OCI-LY1 (cell line): ENCODE results near the gene CLECL1.

Experiments
- H2AFZ ChIP-seq: fragments of 200-600 bp; sonication (generic), shearing (Covaris generic); 2 replicates; pipeline ENCODE4 v1.6.0; 2014; ENCODE audit warnings: antibody characterized with exemption, mild to moderate bottlenecking, low read length
- H3F3A ChIP-seq: fragments of 200-600 bp; sonication (generic), shearing (Covaris generic); 2 replicates; pipeline ENCODE4 v1.6.0; 2014; ENCODE audit warnings: mild to moderate bottlenecking, antibody characterized with exemption, low read length, moderate library complexity; ENCODE audit not compliant: insufficient read depth
- H3K27ac ChIP-seq: fragments of 200-600 bp; sonication (generic); 2 replicates; pipeline ENCODE4 v1.5.1; 2014; ENCODE audit warnings: low read length, mixed run types, mild to moderate bottlenecking, low read depth; ENCODE audit not compliant: poor library complexity, severe bottlenecking
- H3K27me3 ChIP-seq: fragments of 200-600 bp; sonication (generic); 2 replicates; pipeline ENCODE4 v1.6.0; 2014; ENCODE audit warnings: antibody characterized with exemption, mild to moderate bottlenecking, low read length, moderate library complexity; ENCODE audit not compliant: insufficient read depth
- H3K36me3 ChIP-seq: fragments of 200-600 bp; sonication (generic); 2 replicates; pipeline ENCODE4 v1.6.1; 2014; ENCODE audit warnings: mild to moderate bottlenecking, antibody characterized with exemption, low read length, moderate library complexity, mixed read lengths; ENCODE audit not compliant: insufficient read depth
- H3K4me1 ChIP-seq: fragments of 200-600 bp; sonication (generic); 2 replicates; pipeline ENCODE4 v1.5.1; 2014; ENCODE audit warnings: mild to moderate bottlenecking, low read length, moderate library complexity; ENCODE audit not compliant: insufficient read depth, severe bottlenecking
- H3K4me2 ChIP-seq: fragments of 200-600 bp; sonication (generic), shearing (Covaris generic); 2 replicates; pipeline ENCODE4 v1.6.1; 2014; ENCODE audit warnings: low read length
- H3K4me3 ChIP-seq: fragments of 200-600 bp; sonication (generic); 2 replicates; pipeline ENCODE4 v1.5.1; 2014; ENCODE audit warnings: low read length, low read depth, mild to moderate bottlenecking, mixed read lengths; ENCODE audit not compliant: poor library complexity, severe bottlenecking
- H3K79me2 ChIP-seq: fragments of 200-600 bp; shearing (Covaris generic); 2 replicates; pipeline ENCODE4 v1.6.1; 2016; ENCODE audit warnings: mixed run types, low read length, mixed read lengths; ENCODE audit not compliant: insufficient read depth
- H3K9ac ChIP-seq: fragments of 200-600 bp; sonication (generic), shearing (Covaris generic); 2 replicates; pipeline ENCODE4 v1.6.1; 2014; ENCODE audit warnings: mild to moderate bottlenecking, low read length, mixed read lengths
- H3K9me2 ChIP-seq: fragments of 200-600 bp; sonication (generic), shearing (Covaris generic); 2 replicates; pipeline ENCODE4 v1.6.1; 2014; ENCODE audit warnings: low read depth, mild to moderate bottlenecking, low read length, mixed read lengths
- H3K9me3 ChIP-seq: fragments of 200-600 bp; shearing (Covaris generic); 2 replicates; pipeline ENCODE4 v1.6.1; 2014; ENCODE audit warnings: low read length, mixed read lengths
- H4K20me1 ChIP-seq: fragments of 200-600 bp; sonication (generic), shearing (Covaris generic); 2 replicates; pipeline ENCODE4 v1.6.0; 2016; ENCODE audit warnings: mild to moderate bottlenecking, low read length; ENCODE audit not compliant: insufficient read depth
- CTCF ChIP-seq: fragments of 200-600 bp; sonication (generic), shearing (Covaris generic); IDR thresholded peaks from 2 replicates; pipeline ENCODE4 v1.5.1; 2017; ENCODE audit warnings: mild to moderate bottlenecking, antibody characterized with exemption, low read length, moderate library complexity, mixed read lengths
- EZH2 ChIP-seq: fragments of 200-600 bp; sonication (generic), shearing (Covaris generic); IDR thresholded peaks from 2 replicates; pipeline ENCODE4 v1.8.0; 2017; ENCODE audit warnings: borderline replicate concordance, mixed run types, mild to moderate bottlenecking, antibody characterized with exemption, low read length, moderate library complexity, mixed read lengths

CLECL1 gene

GRCh38 chr12:9727813-9728212 is 5.1 kb downstream of the CLECL1 start:
- H3K4me3 ChIP-seq, result no peak overlapping the region
- no peaks in the 10 kb centered on the region for H3K9me3 ChIP-seq
- H3K27ac ChIP-seq, result no peak overlapping the region
- peaks cover 8% of the 10 kb centered on the region for H3K36me3 ChIP-seq
- H2AFZ ChIP-seq, result no peak overlapping the region
- H3K79me2 ChIP-seq, result peaks cover 74% of the 10 kb centered on the region
- no peaks in the 10 kb centered on the region for H4K20me1 ChIP-seq
- peaks cover 4% of the 10 kb centered on the region; the same call in 1 of the 2 replicates for H3F3A ChIP-seq
- no peaks in the 10 kb centered on the region for H3K27me3 ChIP-seq
- H3K9me2 ChIP-seq, result no peaks in the 10 kb centered on the region
- no peak overlapping the region for H3K4me2 ChIP-seq
- TF ChIP-seq CTCF (no peak), EZH2 (no peak)
- peaks cover 61% of the 10 kb centered on the region for H3K4me1 ChIP-seq
- no peak overlapping the region for H3K9ac ChIP-seq

- peaks cover 50% of the 10 kb centered on the region for H3K79me2 ChIP-seq
Observed at GRCh38 chr12:9725213-9725870, 7.6 kb downstream of the CLECL1 start.

GRCh38 chr12:9724023-9724422 is 8.9 kb downstream of the CLECL1 start:
- Histone ChIP-seq H3K27me3 (no peaks in the 10 kb centered on the region), H3K36me3 (peaks cover 37% of the 10 kb centered on the region), H3K27ac (no peak overlapping the region), H3K9me2 (no peaks in the 10 kb centered on the region), H3K79me2 (peaks cover 37% of the 10 kb centered on the region), H3K4me3 (no peak overlapping the region), H3K9ac (no peak overlapping the region), H3F3A (no peaks in the 10 kb centered on the region; the same call in 1 of the 2 replicates), H3K9me3 (no peaks in the 10 kb centered on the region), H3K4me2 (no peak overlapping the region), H4K20me1 (no peaks in the 10 kb centered on the region), H2AFZ (no peak overlapping the region), H3K4me1 (peaks cover 46% of the 10 kb centered on the region)
- no peak for TF ChIP-seq CTCF

More at GRCh38 chr12:9725213-9725870, 7.6 kb downstream of the CLECL1 start:
- H3K27ac ChIP-seq, result no peak overlapping the region
- H4K20me1 ChIP-seq, result no peaks in the 10 kb centered on the region
- no peaks in the 10 kb centered on the region for H3K27me3 ChIP-seq
- H3K4me1 ChIP-seq, result peaks cover 60% of the 10 kb centered on the region
- H2AFZ ChIP-seq, result no peak overlapping the region
- peaks cover 30% of the 10 kb centered on the region for H3K36me3 ChIP-seq
- H3K4me2 ChIP-seq, result no peak overlapping the region
- no peak overlapping the region for H3K4me3 ChIP-seq
- no peak overlapping the region for H3K9ac ChIP-seq
- no peaks in the 10 kb centered on the region for H3K9me2 ChIP-seq
- no peaks in the 10 kb centered on the region for H3K9me3 ChIP-seq
- H3F3A ChIP-seq, result peaks cover 4% of the 10 kb centered on the region; the same call in 1 of the 2 replicates
- TF ChIP-seq CTCF, result no peak
- TF ChIP-seq EZH2, result no peak
